ENCODE measurements around the gene CDHR2.

Gene CDHR2

DNA sequence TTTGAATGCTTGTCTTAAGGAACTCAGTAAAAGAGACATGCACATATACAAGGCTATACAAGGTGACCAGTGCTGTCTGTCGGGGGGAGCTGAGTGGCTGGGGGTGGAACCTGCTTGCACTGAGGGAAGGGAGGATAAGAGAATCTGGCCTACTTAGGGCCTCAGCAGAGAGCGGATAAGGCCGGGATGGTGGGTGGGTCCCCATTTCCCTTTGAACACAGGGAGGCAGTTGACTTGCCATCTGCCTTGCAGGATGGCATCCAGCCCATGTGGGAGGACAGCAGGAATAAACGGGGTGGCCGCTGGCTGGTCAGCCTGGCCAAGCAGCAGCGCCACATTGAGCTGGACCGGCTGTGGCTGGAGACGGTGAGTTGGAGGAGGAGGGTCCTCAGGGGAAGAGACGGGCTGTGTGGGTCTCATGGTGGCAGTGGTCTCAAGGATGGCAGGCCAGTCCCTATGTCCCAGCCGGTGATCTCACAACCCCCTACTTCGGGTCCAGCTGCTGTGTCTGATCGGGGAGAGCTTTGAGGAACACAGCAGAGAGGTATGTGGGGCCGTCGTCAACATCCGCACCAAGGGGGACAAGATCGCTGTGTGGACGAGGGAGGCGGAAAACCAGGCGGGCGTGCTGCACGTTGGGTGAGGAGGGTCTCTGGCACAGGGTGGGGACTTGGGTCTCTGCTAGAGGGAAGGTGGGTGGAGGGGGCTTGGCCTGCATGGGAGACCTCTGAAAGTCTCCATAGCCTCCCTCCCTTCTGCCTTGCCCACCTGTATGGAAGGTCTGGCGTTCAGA lies 95.9 kb downstream of the CDHR2 start:
- no peak for DNase-seq

All from EL (cell line).